Progenitor cell of endocrine pancreas (in vitro differentiated cells): ENCODE results near the gene KCNA2. TPM values are rescaled to one million over a fixed set of nuclear protein-coding genes. Genes with fewer than 3 reads are reported as not detected.

Experiments
- DNase-seq: peaks from one replicate; pipeline ENCODE4 v3.0.0; 2021; ENCODE audit warnings: low spot score; ENCODE audit not compliant: unreplicated experiment
- H3K27ac Mint-ChIP-seq: 2 replicates; pipeline ENCODE4 v1.8.0; 2021; ENCODE audit warnings: mild to moderate bottlenecking, moderate library complexity, mixed read lengths
- H3K27me3 Mint-ChIP-seq: 2 replicates; pipeline ENCODE4 v1.8.0; 2021; ENCODE audit warnings: mixed read lengths
- H3K36me3 Mint-ChIP-seq: 2 replicates; pipeline ENCODE4 v1.8.0; 2022; ENCODE audit warnings: mixed read lengths; ENCODE audit not compliant: insufficient read depth
- H3K4me1 Mint-ChIP-seq: 2 replicates; pipeline ENCODE4 v1.8.0; 2021; ENCODE audit warnings: low read depth, mixed read lengths
- H3K4me3 Mint-ChIP-seq: 2 replicates; pipeline ENCODE4 v1.8.0; 2021; ENCODE audit warnings: low read depth, mild to moderate bottlenecking, moderate library complexity, mixed read lengths
- H3K9me3 Mint-ChIP-seq: 2 replicates; pipeline ENCODE4 v1.8.0; 2021; ENCODE audit warnings: low read depth, mixed read lengths
- total RNA-seq: library from RNA; stranded (reverse); gene quantifications from 2 replicates; pipeline ENCODE4 v1.2.1, GENCODE V29; 2021
- TF ChIP-seq, protein P1 (sequence below): fragments of 200-600 bp; sonication (generic); IDR thresholded peaks from one replicate; pipeline ENCODE4 v1.5.0; 2021; ENCODE audit warnings: antibody characterized with exemption, mild to moderate bottlenecking; ENCODE audit not compliant: unreplicated experiment

Gene KCNA2
- total RNA-seq, 1 donor from 2014 or later, result 0.05 TPM

DNA sequence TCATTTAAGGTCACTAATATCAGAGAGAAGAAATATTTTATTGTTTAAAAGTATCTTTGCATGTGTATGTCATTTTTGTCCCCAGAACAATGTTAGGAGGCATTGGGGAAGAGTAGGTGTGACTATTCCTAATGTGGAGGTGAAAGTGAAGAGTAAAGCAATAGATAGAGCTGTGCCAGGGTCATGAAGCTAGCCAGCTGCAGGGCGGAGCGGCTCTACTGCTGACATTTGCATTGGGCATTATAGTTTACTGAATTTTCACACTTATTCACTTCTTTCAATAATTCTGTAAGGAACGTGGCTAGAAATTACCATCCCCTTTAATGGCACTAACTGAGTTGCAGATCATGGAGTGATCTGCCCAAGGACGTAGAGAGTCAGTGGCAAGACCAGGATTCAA lies 35.3 kb downstream of the KCNA2 start:
- TF ChIP-seq, protein P1, sequence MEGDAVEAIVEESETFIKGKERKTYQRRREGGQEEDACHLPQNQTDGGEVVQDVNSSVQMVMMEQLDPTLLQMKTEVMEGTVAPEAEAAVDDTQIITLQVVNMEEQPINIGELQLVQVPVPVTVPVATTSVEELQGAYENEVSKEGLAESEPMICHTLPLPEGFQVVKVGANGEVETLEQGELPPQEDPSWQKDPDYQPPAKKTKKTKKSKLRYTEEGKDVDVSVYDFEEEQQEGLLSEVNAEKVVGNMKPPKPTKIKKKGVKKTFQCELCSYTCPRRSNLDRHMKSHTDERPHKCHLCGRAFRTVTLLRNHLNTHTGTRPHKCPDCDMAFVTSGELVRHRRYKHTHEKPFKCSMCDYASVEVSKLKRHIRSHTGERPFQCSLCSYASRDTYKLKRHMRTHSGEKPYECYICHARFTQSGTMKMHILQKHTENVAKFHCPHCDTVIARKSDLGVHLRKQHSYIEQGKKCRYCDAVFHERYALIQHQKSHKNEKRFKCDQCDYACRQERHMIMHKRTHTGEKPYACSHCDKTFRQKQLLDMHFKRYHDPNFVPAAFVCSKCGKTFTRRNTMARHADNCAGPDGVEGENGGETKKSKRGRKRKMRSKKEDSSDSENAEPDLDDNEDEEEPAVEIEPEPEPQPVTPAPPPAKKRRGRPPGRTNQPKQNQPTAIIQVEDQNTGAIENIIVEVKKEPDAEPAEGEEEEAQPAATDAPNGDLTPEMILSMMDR, result no peak
- peaks cover 45% of the 10 kb centered on the region for H3K27me3 Mint-ChIP-seq
- no peak overlapping the region for H3K27ac Mint-ChIP-seq
- H3K4me1 Mint-ChIP-seq, result no peaks in the 10 kb centered on the region
- no peaks in the 10 kb centered on the region for H3K9me3 Mint-ChIP-seq
- no peak for DNase-seq
- H3K4me3 Mint-ChIP-seq, result no peak overlapping the region
- H3K36me3 Mint-ChIP-seq, result no peaks in the 10 kb centered on the region

GRCh38 chr1:110570307-110570706 lies 35.9 kb downstream of the KCNA2 start:
- Mint-ChIP-seq H3K36me3 (no peaks in the 10 kb centered on the region), H3K9me3 (no peaks in the 10 kb centered on the region), H3K4me1 (no peaks in the 10 kb centered on the region), H3K4me3 (no peak overlapping the region), H3K27ac (no peak overlapping the region), H3K27me3 (peaks cover 44% of the 10 kb centered on the region)
- no peak for DNase-seq
- TF ChIP-seq, protein P1, result no peak

DNA sequence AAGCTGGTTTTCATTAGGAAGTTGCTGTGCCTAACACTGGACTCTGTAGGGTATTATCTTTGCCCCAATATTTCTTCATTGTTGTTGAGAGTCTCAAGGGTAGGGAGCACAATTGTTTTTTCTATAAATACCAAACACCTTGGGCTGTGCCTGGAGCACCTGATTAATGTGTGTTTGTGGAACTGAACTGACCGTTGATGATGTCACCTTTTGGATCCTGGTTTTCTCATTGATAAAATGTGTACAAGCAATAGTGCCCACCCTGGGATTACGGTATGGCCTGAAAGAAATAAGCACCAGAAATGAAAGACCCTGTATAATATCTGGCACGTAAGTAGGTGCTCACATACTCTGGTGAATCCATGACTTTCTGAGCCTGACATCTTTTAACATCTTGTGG lies 39.3 kb downstream of the KCNA2 start:
- Mint-ChIP-seq H3K4me3 (no peak overlapping the region), H3K36me3 (no peaks in the 10 kb centered on the region), H3K27me3 (peaks cover 46% of the 10 kb centered on the region), H3K27ac (no peak overlapping the region), H3K4me1 (no peaks in the 10 kb centered on the region), H3K9me3 (no peaks in the 10 kb centered on the region)
- no peak for DNase-seq
- TF ChIP-seq, protein P1, result no peak

DNA sequence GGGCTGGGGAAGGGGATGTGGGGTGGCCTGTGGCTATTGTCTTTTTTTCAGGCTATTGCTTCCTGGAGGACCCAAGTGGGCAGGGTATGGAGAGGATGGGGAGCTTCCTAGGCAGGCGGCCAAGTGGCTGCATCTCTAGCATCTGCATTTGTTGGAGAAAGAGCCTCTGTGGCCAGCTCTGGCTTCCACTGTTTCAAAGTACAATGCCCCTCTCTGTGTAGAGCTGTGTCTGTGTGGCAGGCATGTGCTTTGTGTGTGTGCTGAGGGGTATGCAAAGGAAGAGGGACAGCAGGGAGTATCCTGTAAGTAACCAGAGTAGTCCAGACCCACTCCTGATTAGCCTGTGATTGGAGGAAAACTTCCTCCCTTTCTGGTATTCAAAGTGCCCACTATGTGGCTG lies 40.6 kb downstream of the KCNA2 start:
- H3K9me3 Mint-ChIP-seq, result no peaks in the 10 kb centered on the region
- peaks cover 37% of the 10 kb centered on the region for H3K27me3 Mint-ChIP-seq
- no peak overlapping the region for H3K4me3 Mint-ChIP-seq
- TF ChIP-seq, protein P1, result no peak
- no peaks in the 10 kb centered on the region for H3K36me3 Mint-ChIP-seq
- H3K4me1 Mint-ChIP-seq, result no peaks in the 10 kb centered on the region
- no peak for DNase-seq
- no peak overlapping the region for H3K27ac Mint-ChIP-seq

DNA sequence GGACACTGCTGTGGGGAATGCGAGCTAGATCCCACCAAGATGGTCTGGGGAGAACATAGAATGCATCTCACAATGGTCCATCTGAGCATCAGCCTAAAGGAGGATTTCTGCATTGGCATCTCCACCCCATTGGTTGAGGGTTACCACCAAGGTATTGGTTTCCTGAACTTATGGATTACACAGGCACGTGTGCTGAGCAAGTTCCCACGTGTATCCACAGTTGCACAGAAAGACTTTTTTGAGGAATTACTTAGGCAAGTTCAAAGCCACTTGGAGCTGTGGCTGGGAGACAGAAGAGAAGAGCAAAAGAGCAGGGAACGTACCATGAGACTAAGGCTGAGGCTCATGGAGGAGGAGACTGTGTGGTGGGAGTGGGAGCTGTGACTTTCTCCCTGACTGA lies 43.1 kb downstream of the KCNA2 start:
- H3K27ac Mint-ChIP-seq, result no peak overlapping the region
- TF ChIP-seq, protein P1, result no peak
- no peak overlapping the region for H3K4me3 Mint-ChIP-seq
- no peak for DNase-seq
- no peaks in the 10 kb centered on the region for H3K4me1 Mint-ChIP-seq
- H3K9me3 Mint-ChIP-seq, result no peaks in the 10 kb centered on the region
- peaks cover 35% of the 10 kb centered on the region for H3K27me3 Mint-ChIP-seq
- H3K36me3 Mint-ChIP-seq, result no peaks in the 10 kb centered on the region
